ENCODE data around the gene PI4KA.

DNA sequence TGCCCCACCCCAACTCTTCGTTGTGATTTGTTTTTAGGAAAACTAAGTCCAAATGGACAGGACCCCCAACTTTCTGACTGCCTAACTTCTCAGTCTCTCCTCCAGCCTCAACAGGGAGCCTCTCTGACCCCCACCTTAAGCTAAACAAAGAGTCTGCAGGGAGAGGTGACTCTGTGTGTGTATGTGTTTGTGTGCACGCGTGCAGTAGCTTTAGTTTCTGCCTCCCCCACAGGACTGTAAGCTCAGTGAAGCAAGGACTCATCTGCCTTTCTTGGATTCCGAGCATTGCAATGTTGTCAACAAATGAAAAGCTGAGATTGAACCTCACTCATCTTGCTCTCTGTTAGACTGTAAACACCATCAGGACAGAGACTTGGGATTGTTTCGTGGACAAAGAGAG lies 8.1 kb upstream of the PI4KA start:
- TF ChIP-seq CTCF (IDR thresholded peaks at IDR 0.05) (no peak), EZH2 (IDR thresholded peaks at IDR 0.05) (no peak)

All from neural progenitor cell (in vitro differentiated cells).